GM12878 (cell line): ENCODE measurements around the gene DDX21.

ENCODE experiments used
- CBFB ChIP-seq: IDR thresholded peaks from 2 replicates; pipeline ENCODE4 v1.6.1; 2016; ENCODE audit warnings: antibody characterized with exemption, low read depth
- EED ChIP-seq: sonication (generic); IDR thresholded peaks from 2 replicates; pipeline ENCODE4 v1.6.1; 2016; ENCODE audit warnings: antibody characterized with exemption, low read depth
- GABPA ChIP-seq: IDR thresholded peaks from 2 replicates; pipeline ENCODE4 v1.6.1; 2014; ENCODE audit warnings: antibody characterized with exemption, low read depth, mild to moderate bottlenecking, inconsistent platforms
- POLR2AphosphoS5 ChIP-seq: IDR thresholded peaks from 2 replicates; pipeline ENCODE4 v1.6.1; 2011; ENCODE audit warnings: mild to moderate bottlenecking, low read length, inconsistent platforms

DNA sequence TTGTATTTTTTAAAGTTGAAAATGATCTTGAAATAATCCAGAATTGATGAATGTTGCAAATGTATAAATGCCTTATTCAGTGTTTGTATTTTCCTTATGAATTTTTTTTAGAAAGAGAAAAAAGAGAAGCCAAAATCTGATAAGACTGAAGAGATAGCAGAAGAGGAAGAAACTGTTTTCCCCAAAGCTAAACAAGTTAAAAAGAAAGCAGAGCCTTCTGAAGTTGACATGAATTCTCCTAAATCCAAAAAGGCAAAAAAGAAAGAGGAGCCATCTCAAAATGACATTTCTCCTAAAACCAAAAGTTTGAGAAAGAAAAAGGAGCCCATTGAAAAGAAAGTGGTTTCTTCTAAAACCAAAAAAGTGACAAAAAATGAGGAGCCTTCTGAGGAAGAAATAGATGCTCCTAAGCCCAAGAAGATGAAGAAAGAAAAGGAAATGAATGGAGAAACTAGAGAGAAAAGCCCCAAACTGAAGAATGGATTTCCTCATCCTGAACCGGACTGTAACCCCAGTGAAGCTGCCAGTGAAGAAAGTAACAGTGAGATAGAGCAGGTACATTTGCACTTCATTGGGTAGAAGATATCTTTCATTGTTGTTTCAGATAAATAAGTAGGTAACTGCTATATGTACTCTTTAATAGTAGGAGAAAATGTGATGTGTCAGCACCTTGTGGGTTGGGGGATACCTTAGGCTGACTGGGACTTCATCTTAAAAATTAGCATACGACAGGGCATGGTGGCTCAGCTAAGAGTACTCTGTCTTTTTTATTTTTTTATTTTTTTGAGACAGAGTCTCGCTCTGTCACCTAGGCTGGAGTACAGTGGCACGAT lies 3.9 kb downstream of the DDX21 start:
- TF ChIP-seq EED: no peak
- TF ChIP-seq CBFB: no peak
- no peak for TF ChIP-seq POLR2AphosphoS5
- no peak for TF ChIP-seq GABPA
